Natural killer cell (primary cell): Measurements from ENCODE around the gene AURKB. TPM values are rescaled to one million over a fixed set of nuclear protein-coding genes. Genes with fewer than 3 reads are reported as not detected.

Experiments
- ATAC-seq, 3 donors: fragments of 150-1000 bp in 2 of 3; fragments of 200-7000 bp in 1 of 3; cut with Tn5 transposase; 1 replicate in 1 of 3; 2 replicates in 2 of 3; pipeline ENCODE4 v1.10.0; 2021; ENCODE audit warnings: mild to moderate bottlenecking in 2 of 3, moderate library complexity in 2 of 3
- DNase-seq, 2 donors: peaks; one replicate each; pipeline versions ENCODE4 v3.0.0 to v3.0.0-alpha.2; 2013 to 2021; ENCODE audit warnings: mixed read lengths in 1 of 2
- H3K27ac ChIP-seq: one replicate; pipeline ENCODE4 v1.5.1; 2013; ENCODE audit warnings: mild to moderate bottlenecking, low read length
- H3K27me3 ChIP-seq: one replicate; pipeline ENCODE4 v1.6.1; 2013; ENCODE audit warnings: low read length; ENCODE audit not compliant: control insufficient read depth, insufficient read depth
- H3K36me3 ChIP-seq: one replicate; pipeline ENCODE4 v1.6.1; 2013; ENCODE audit warnings: low read length; ENCODE audit not compliant: control insufficient read depth, insufficient read depth
- H3K4me1 ChIP-seq: one replicate; pipeline ENCODE4 v1.6.1; 2013; ENCODE audit warnings: low read length; ENCODE audit not compliant: control insufficient read depth, insufficient read depth
- H3K4me3 ChIP-seq: one replicate; pipeline ENCODE4 v1.5.1; 2013; ENCODE audit warnings: low read length
- H3K9me3 ChIP-seq: one replicate; pipeline ENCODE4 v1.6.1; 2013; ENCODE audit warnings: low read length; ENCODE audit not compliant: control insufficient read depth, insufficient read depth
- H3K27ac Mint-ChIP-seq, 2 donors: one replicate each; pipeline ENCODE4 v1.8.0; 2022; ENCODE audit warnings: mild to moderate bottlenecking in 2 of 2, mixed read lengths in 2 of 2, moderate library complexity in 1 of 2
- H3K27me3 Mint-ChIP-seq, 2 donors: one replicate each; pipeline ENCODE4 v1.8.0; 2022; ENCODE audit warnings: low read depth in 2 of 2, mixed read lengths in 2 of 2
- H3K36me3 Mint-ChIP-seq: one replicate; pipeline ENCODE4 v1.8.0; 2022; ENCODE audit warnings: mixed read lengths
- H3K4me1 Mint-ChIP-seq, 2 donors: one replicate each; pipeline ENCODE4 v1.8.0; 2022; ENCODE audit warnings: mixed read lengths in 2 of 2
- H3K4me3 Mint-ChIP-seq: one replicate; pipeline ENCODE4 v1.8.0; 2022; ENCODE audit warnings: mild to moderate bottlenecking, moderate library complexity, mixed read lengths
- H3K9me3 Mint-ChIP-seq, 2 donors: one replicate each; pipeline ENCODE4 v1.8.0; 2022; ENCODE audit warnings: mixed read lengths in 2 of 2
- CTCF ChIP-seq: fragments of 200-600 bp; IDR thresholded peaks from one replicate; pipeline ENCODE4 v1.8.0; 2022; ENCODE audit warnings: antibody characterized with exemption
- WGBS: methylation state at CpG from one replicate; pipeline ENCODE4 v1.1.7; 2013; ENCODE audit warnings: missing lambda C conversion rate; ENCODE audit not compliant: insufficient coverage; 5-methylcytosine and 5-hydroxymethylcytosine counted together
- intact Hi-C: fragments of 100-400 bp; cut with micrococcal nuclease; formaldehyde crosslinking; loops from one replicate; pipeline ENCODE4 v1.14.2; 2022
- total RNA-seq, 4 donors: library from RNA; stranded (reverse); fragments of 120-200 nt in 1 of 4; gene quantifications; one replicate each; pipeline versions ENCODE4 v1.2.3 to v1.2.4, GENCODE V29; 2013 to 2022

Gene AURKB
- 1 to 10 TPM; 2.1 to 4.8 (median 4.1) TPM for total RNA-seq
- 2.1 TPM for total RNA-seq (2013)

DNA sequence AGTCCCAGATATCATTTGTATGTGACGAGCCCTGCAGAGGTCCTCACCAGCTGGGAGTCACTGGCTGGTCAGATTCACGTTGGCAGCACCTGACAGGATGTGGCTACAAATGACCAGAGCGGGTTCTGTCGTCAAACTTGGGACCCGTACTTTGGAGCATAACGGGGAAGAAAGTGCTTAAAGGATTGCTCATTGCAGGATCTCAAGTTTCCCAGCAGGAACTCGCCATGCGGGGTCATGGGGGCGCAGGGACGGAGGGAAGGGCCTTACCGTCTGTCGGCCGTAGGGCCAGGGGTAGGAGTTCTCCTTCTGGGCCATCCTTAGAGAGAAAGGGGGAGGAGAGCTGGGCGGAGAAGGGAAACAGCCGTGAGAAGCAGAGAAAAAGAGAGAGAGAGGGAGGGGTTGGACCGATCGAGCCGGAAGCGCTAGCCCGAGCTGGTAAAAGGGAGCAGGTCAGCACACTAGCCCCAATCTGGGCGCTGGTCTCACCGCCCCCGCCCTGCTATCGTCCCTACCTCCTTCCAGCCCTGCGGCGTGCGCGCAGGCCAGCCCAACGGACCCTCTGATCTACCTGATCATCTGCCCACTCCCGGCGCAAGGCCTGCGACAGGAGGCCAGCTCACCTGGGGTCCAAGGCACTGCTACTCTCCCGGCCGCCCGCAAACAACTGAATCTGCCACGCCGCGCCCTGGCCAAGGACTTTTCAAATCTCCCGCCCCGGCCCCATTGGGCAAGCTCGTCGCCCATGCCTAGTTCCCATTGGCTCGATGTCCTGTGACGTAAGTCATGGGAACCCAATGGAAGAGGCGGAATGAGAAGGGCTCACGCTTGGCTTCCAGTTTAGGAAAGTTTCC, at the start of gene AURKB:
Gene AURKB (minus strand): TSS at position 669 of the 854 bp plus-strand sequence. CDS start 351 bp downstream, at position 318.
- under 1% methylated on average over 46 of the region's 46 CpGs for WGBS
- TF ChIP-seq CTCF: no peak
- Histone ChIP-seq H3K36me3 (no peaks in the 10 kb centered on the region), H3K9me3 (no peaks in the 10 kb centered on the region), H3K4me3 (peak within 1 kb of the TSS; percentile 63), H3K4me1 (peaks cover 16% of the 10 kb centered on the region), H3K27me3 (no peaks in the 10 kb centered on the region), H3K27ac (peak within 1 kb of the TSS; percentile 56)
- Mint-ChIP-seq H3K4me3 (peak within 1 kb of the TSS; percentile 98), H3K36me3 (no peaks in the 10 kb centered on the region), H3K27me3 (no peaks in the 10 kb centered on the region), H3K4me1 (peaks cover 20 to 24% of the 10 kb centered on the region in 2 donors), H3K27ac (peak within 1 kb of the TSS; percentile 85 to 86), H3K9me3 (no peaks in the 10 kb centered on the region)
- ATAC-seq: peak; percentile 97 to 100 (median 99)
- DNase-seq: peak; percentile 91 to 97
- intact Hi-C loops: loop anchor here (5.0 kb wide), 1 partner anchor 37 kb away; the partner anchor contains the start of genes CTC1 and PFAS

DNA sequence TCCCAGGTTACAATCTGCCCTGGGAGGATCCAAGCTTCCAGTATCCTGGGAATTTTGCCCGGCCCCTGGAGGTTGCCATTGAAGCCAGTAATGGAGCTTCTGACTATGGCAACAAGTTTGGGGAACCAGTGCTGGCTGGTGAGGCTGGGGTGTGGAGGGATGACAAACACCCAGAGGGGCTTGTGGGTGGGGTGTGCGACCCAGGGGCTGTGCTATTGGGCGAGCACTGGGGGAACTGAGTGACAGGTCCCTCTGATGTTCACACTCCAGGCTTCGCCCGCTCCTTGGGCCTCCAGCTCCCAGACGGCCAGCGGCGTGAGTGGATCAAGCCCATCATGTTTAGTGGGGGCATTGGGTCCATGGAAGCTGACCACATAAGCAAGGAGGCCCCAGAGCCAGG, 47.4 kb upstream of the AURKB start:
- peaks cover 32% of the 10 kb centered on the region for H3K36me3 ChIP-seq

DNA sequence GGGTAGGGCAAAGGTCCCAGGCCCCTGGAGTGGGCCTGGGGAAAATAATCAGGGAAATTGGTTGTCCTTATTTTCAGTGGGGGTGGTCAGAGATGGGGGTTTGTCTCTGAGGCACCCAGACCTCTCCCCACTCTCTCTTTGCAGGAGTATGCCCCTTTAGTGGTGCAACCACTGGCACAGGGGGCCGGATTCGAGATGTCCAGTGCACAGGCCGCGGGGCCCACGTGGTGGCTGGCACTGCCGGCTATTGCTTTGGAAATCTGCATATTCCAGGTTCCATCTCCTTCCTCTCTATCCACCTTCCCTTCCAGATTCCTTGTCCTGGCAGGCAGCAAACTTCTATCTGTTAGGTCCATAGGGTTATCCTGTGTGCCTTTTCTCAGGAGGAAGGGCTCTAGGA, 46.3 kb upstream of the AURKB start:
- H3K27ac ChIP-seq: no peak overlapping the region
- H3K4me1 ChIP-seq: no peaks in the 10 kb centered on the region
- Mint-ChIP-seq H3K36me3 (no peaks in the 10 kb centered on the region), H3K27ac (no peak overlapping the region), H3K27me3 (no peaks in the 10 kb centered on the region), H3K9me3 (no peaks in the 10 kb centered on the region), H3K4me1 (no peaks in the 10 kb centered on the region), H3K4me3 (no peak overlapping the region)
- no peaks in the 10 kb centered on the region for H3K27me3 ChIP-seq
- no peaks in the 10 kb centered on the region for H3K9me3 ChIP-seq
- H3K36me3 ChIP-seq: peaks cover 32% of the 10 kb centered on the region
- DNase-seq: no peak
- intact Hi-C loops: no loop called here
- no peak for TF ChIP-seq CTCF
- 95% methylated on average over 6 of the region's 6 CpGs for WGBS
- no peak for ATAC-seq
- H3K4me3 ChIP-seq: no peak overlapping the region

More for the DNA sequence above, 47.4 kb upstream of the AURKB start:
- no peak overlapping the region for H3K4me3 Mint-ChIP-seq
- intact Hi-C loops: no loop called here
- no peak for TF ChIP-seq CTCF
- H3K36me3 Mint-ChIP-seq: no peaks in the 10 kb centered on the region
- H3K4me3 ChIP-seq: no peak overlapping the region
- no peaks in the 10 kb centered on the region for H3K4me1 Mint-ChIP-seq
- H3K27ac Mint-ChIP-seq: no peak overlapping the region
- no peak for DNase-seq
- no peak for ATAC-seq
- no peak overlapping the region for H3K27ac ChIP-seq
- no peaks in the 10 kb centered on the region for H3K9me3 ChIP-seq
- no peaks in the 10 kb centered on the region for H3K27me3 Mint-ChIP-seq
- 96% methylated on average over 8 of the region's 8 CpGs for WGBS
- H3K4me1 ChIP-seq: no peaks in the 10 kb centered on the region
- no peaks in the 10 kb centered on the region for H3K27me3 ChIP-seq
- no peaks in the 10 kb centered on the region for H3K9me3 Mint-ChIP-seq
